Osteoblast (primary cell): ENCODE data around the gene MARVELD1. TPM values are rescaled to one million over a fixed set of nuclear protein-coding genes. Genes with fewer than 3 reads are reported as not detected.

ENCODE experiments used
- DNase-seq: peaks from one replicate; pipeline ENCODE4 v3.0.0; 2011; ENCODE audit warnings: low spot score, mixed read lengths; ENCODE audit not compliant: insufficient read length; ENCODE audit errors: missing footprints
- H2AFZ ChIP-seq: 2 replicates; pipeline ENCODE4 v1.6.0; 2011; ENCODE audit warnings: mild to moderate bottlenecking, low read length
- H3K27ac ChIP-seq: 2 replicates; pipeline ENCODE4 v1.5.1; 2011; ENCODE audit warnings: mild to moderate bottlenecking, low read depth, low read length, moderate library complexity
- H3K27me3 ChIP-seq: 2 replicates; pipeline ENCODE4 v1.6.0; 2012; ENCODE audit warnings: mild to moderate bottlenecking, control low read depth, inconsistent platforms, low read length, moderate library complexity; ENCODE audit not compliant: insufficient read depth
- H3K36me3 ChIP-seq: 2 replicates; pipeline ENCODE4 v1.5.1; 2011; ENCODE audit warnings: mild to moderate bottlenecking, low read length, control low read depth, moderate library complexity; ENCODE audit not compliant: insufficient read depth
- H3K4me1 ChIP-seq: 2 replicates; pipeline ENCODE4 v1.5.1; 2011; ENCODE audit warnings: mild to moderate bottlenecking, low read length, control low read depth, moderate library complexity; ENCODE audit not compliant: insufficient read depth
- H3K4me2 ChIP-seq: 2 replicates; pipeline ENCODE4 v1.6.0; 2011; ENCODE audit warnings: mild to moderate bottlenecking, low read length; ENCODE audit not compliant: insufficient read depth
- H3K4me3 ChIP-seq: fragments of 200-600 bp; sonication (generic); 3 replicates; pipeline ENCODE4 v1.5.1; 2012; ENCODE audit warnings: mild to moderate bottlenecking, low read length, inconsistent platforms; ENCODE audit not compliant: insufficient read depth
- H3K79me2 ChIP-seq: 2 replicates; pipeline ENCODE4 v1.6.0; 2012; ENCODE audit warnings: mild to moderate bottlenecking, low read length, control low read depth, inconsistent platforms; ENCODE audit not compliant: insufficient read depth
- H3K9me3 ChIP-seq: 2 replicates; pipeline ENCODE4 v1.5.1; 2011; ENCODE audit warnings: low read depth, low read length, control low read depth
- H4K20me1 ChIP-seq: 2 replicates; pipeline ENCODE4 v1.6.0; 2012; ENCODE audit warnings: mild to moderate bottlenecking, low read length, control low read depth; ENCODE audit not compliant: insufficient read depth
- CTCF ChIP-seq: IDR thresholded peaks from 2 replicates; pipeline ENCODE4 v1.5.1; 2011; ENCODE audit warnings: mild to moderate bottlenecking, low read depth, low read length, moderate library complexity; ENCODE audit errors: extremely low read depth
- total RNA-seq: library from RNA; depleted of rRNA; stranded (reverse); fragments of >200 nt; gene quantifications from 2 replicates; pipeline ENCODE4 v1.2.3, GENCODE V29; 2012

The MARVELD1 gene
- total RNA-seq, 1 donor: 57.5 TPM

- Histone ChIP-seq H3K27ac (no peak overlapping the region), H3K4me1 (no peaks in the 10 kb centered on the region), H4K20me1 (peaks cover 3% of the 10 kb centered on the region), H3K4me2 (no peak overlapping the region), H3K9me3 (no peaks in the 10 kb centered on the region), H3K36me3 (peaks cover 85% of the 10 kb centered on the region), H3K4me3 (no peak overlapping the region), H3K27me3 (no peaks in the 10 kb centered on the region), H2AFZ (no peak overlapping the region), H3K79me2 (no peaks in the 10 kb centered on the region)
- DNase-seq: peak; percentile 6
- TF ChIP-seq CTCF: no peak
These were observed 39.4 kb downstream of the MARVELD1 start for GRCh38 chr10:97752956-97753355.

- TF ChIP-seq CTCF: no peak
- Histone ChIP-seq H3K79me2 (no peaks in the 10 kb centered on the region), H4K20me1 (peaks cover 3% of the 10 kb centered on the region), H3K27me3 (no peaks in the 10 kb centered on the region), H3K27ac (no peak overlapping the region), H3K4me3 (no peak overlapping the region), H3K4me2 (no peak overlapping the region), H3K36me3 (peaks cover 77% of the 10 kb centered on the region), H3K4me1 (no peaks in the 10 kb centered on the region), H2AFZ (no peak overlapping the region), H3K9me3 (no peaks in the 10 kb centered on the region)
- peak; percentile 53 for DNase-seq
These were observed 41.2 kb downstream of the MARVELD1 start for GRCh38 chr10:97754726-97755125.

- Histone ChIP-seq H3K9me3 (no peaks in the 10 kb centered on the region), H3K36me3 (peaks cover 79% of the 10 kb centered on the region), H3K4me1 (no peaks in the 10 kb centered on the region), H3K4me3 (no peak overlapping the region), H3K27me3 (no peaks in the 10 kb centered on the region), H3K4me2 (no peak overlapping the region), H3K79me2 (no peaks in the 10 kb centered on the region), H2AFZ (no peak overlapping the region), H4K20me1 (peaks cover 13% of the 10 kb centered on the region), H3K27ac (no peak overlapping the region)
- peak; percentile 52 for DNase-seq
- TF ChIP-seq CTCF: no peak
These were observed 42.2 kb downstream of the MARVELD1 start for GRCh38 chr10:97755718-97756117.

GRCh38 chr10:97757471-97757870 is 43.9 kb downstream of the MARVELD1 start:
- Histone ChIP-seq H3K27ac (no peak overlapping the region), H3K9me3 (no peaks in the 10 kb centered on the region), H2AFZ (no peak overlapping the region), H3K79me2 (no peaks in the 10 kb centered on the region), H3K27me3 (no peaks in the 10 kb centered on the region), H3K36me3 (peaks cover 67% of the 10 kb centered on the region), H3K4me2 (no peak overlapping the region), H4K20me1 (peaks cover 13% of the 10 kb centered on the region), H3K4me3 (no peak overlapping the region), H3K4me1 (no peaks in the 10 kb centered on the region)
- peak; percentile 3 for DNase-seq
- no peak for TF ChIP-seq CTCF
